Endothelial cell of umbilical vein (primary cell): ENCODE measurements around the gene PBX3. TPM values are rescaled to one million over a fixed set of nuclear protein-coding genes. Genes with fewer than 3 reads are reported as not detected.

ENCODE experiments used
- BruUV-seq: library from RNA; stranded (reverse); fragments of 400-500 nt; replicated peaks from 2 replicates; lab custom pipeline; 2021; lab: Mats Ljungman, UMichigan
- CTCF ChIA-PET: fragments of 300-600, 350-600 bp; sonication (Branson Sonifier 250); formaldehyde crosslinking; loops from one replicate; lab custom pipeline; 2021; ENCODE audit warnings: antibody characterized with exemption, inconsistent platforms; lab: Charles Lee
- POLR2A ChIA-PET: fragments of 300-600, 350-600 bp; sonication (Branson Sonifier 250); formaldehyde crosslinking; loops from one replicate; lab custom pipeline; 2021; ENCODE audit warnings: antibody characterized with exemption, inconsistent platforms; lab: Charles Lee
- DNase-seq: peaks from one replicate; pipeline ENCODE4 v3.0.0-alpha.2; 2011; ENCODE audit warnings: low read depth, low spot score
- FAIRE-seq: peaks from 2 replicates; lab custom pipeline; 2011; peaks lifted over from hg19 to GRCh38; lab: Jason Lieb, UNC
- H2AFZ ChIP-seq: 2 replicates; pipeline ENCODE4 v1.6.0; 2012; ENCODE audit warnings: low read depth, low read length, control low read depth, inconsistent platforms
- H3K27ac ChIP-seq: 2 replicates; pipeline ENCODE4 v1.5.1; 2011; ENCODE audit warnings: low read depth, mild to moderate bottlenecking, control low read depth, low read length, moderate library complexity; ENCODE audit not compliant: insufficient read depth
- H3K27me3 ChIP-seq, 2 experiments: 2 replicates each; pipeline versions ENCODE4 v1.6.0 to v1.6.1; 2011; ENCODE audit warnings: low read length in 2 of 2, mixed read lengths in 1 of 2; ENCODE audit not compliant: control insufficient read depth in 2 of 2, insufficient read depth in 2 of 2
- H3K36me3 ChIP-seq, 2 experiments: 2 replicates in 1 of 2; 3 replicates in 1 of 2; pipeline ENCODE4 v1.5.1; 2011; ENCODE audit warnings: low read length in 2 of 2, mild to moderate bottlenecking in 1 of 2, moderate library complexity in 1 of 2; ENCODE audit not compliant: control insufficient read depth in 2 of 2, insufficient read depth in 2 of 2; ENCODE audit errors: extremely low read depth in 1 of 2
- H3K4me1 ChIP-seq: 3 replicates; pipeline ENCODE4 v1.5.1; 2011; ENCODE audit warnings: mild to moderate bottlenecking, low read length; ENCODE audit not compliant: control insufficient read depth, insufficient read depth; ENCODE audit errors: extremely low read depth
- H3K4me2 ChIP-seq: 2 replicates; pipeline ENCODE4 v1.6.1; 2011; ENCODE audit warnings: low read length, control low read depth, mixed read lengths; ENCODE audit not compliant: insufficient read depth
- H3K4me3 ChIP-seq, 3 experiments: fragments of 200-600 bp in 1 of 3; sonication (generic), shearing (Covaris generic) in 1 of 3; replicated peaks in 1 of 3; 2 replicates each; pipeline ENCODE4 v1.5.1; 2011 to 2016; ENCODE audit warnings: control low read depth in 3 of 3, low read length in 3 of 3, mild to moderate bottlenecking in 2 of 3, inconsistent platforms in 1 of 3, low read depth in 1 of 3, moderate library complexity in 1 of 3; ENCODE audit not compliant: insufficient read depth in 1 of 3
- H3K79me2 ChIP-seq: 2 replicates; pipeline ENCODE4 v1.6.0; 2012; ENCODE audit warnings: low read length, inconsistent platforms; ENCODE audit not compliant: control insufficient read depth, insufficient read depth
- H3K9ac ChIP-seq: replicated peaks from 2 replicates; pipeline ENCODE3; 2011; ENCODE audit warnings: low read length, control low read depth; ENCODE audit not compliant: insufficient read depth; ENCODE audit errors: extremely low read depth
- H3K9me1 ChIP-seq: replicated peaks from 3 replicates; pipeline ENCODE4 v1.6.0; 2011; ENCODE audit warnings: mild to moderate bottlenecking, low read length; ENCODE audit not compliant: control insufficient read depth, insufficient read depth; ENCODE audit errors: extremely low read depth
- H3K9me3 ChIP-seq: replicated peaks from 2 replicates; pipeline ENCODE4 v1.5.1; 2012; ENCODE audit warnings: low read length, inconsistent platforms; ENCODE audit not compliant: control insufficient read depth, insufficient read depth
- H4K20me1 ChIP-seq: replicated peaks from 2 replicates; pipeline ENCODE3; 2011; ENCODE audit warnings: mild to moderate bottlenecking, low read length; ENCODE audit not compliant: control insufficient read depth, insufficient read depth; ENCODE audit errors: extremely low read depth
- EZH2 ChIP-seq: IDR thresholded peaks from 2 replicates; pipeline ENCODE4 v1.6.1; 2012; ENCODE audit warnings: borderline replicate concordance, low read depth, mild to moderate bottlenecking, moderate library complexity, low read length, inconsistent platforms; ENCODE audit not compliant: severe bottlenecking
- JUN ChIP-seq: IDR thresholded peaks from 2 replicates; pipeline ENCODE4 v1.6.1; 2011; ENCODE audit warnings: borderline replicate concordance, low read depth; ENCODE audit not compliant: insufficient read length, insufficient read depth
- MYC ChIP-seq: IDR thresholded peaks from one replicate; pipeline ENCODE4 v1.6.1; 2011; ENCODE audit warnings: mild to moderate bottlenecking, low read depth, low read length
- POLR2A ChIP-seq: IDR thresholded peaks from 2 replicates; pipeline ENCODE4 v1.6.1; 2012; ENCODE audit warnings: low read depth, mild to moderate bottlenecking, control low read depth, low read length
- POLR2AphosphoS5 ChIP-seq: IDR thresholded peaks from 2 replicates; pipeline ENCODE4 v1.6.1; 2012; ENCODE audit warnings: low read depth, mild to moderate bottlenecking, control low read depth, low read length, moderate library complexity; ENCODE audit not compliant: insufficient read depth
- dilution Hi-C: fragments of 300-500 bp; cut with MboI; formaldehyde crosslinking; loops from one replicate; pipeline ENCODE4 v1.15.0; 2019; ENCODE audit warnings: low sequenced_read_pairs; ENCODE audit not compliant: extremely low pct_ligation_motif_present
- intact Hi-C: fragments of 100-400 bp; cut with micrococcal nuclease; formaldehyde crosslinking; loops from one replicate; pipeline ENCODE4 v1.10.0; 2022
- polyA plus RNA-seq, 4 experiments: library from polyadenylated mRNA; depleted of rRNA in 3 of 4; stranded (reverse) in 3 of 4; unstranded in 1 of 4; fragments of >200 nt; gene quantifications; 2 replicates each; pipeline versions ENCODE4 v1.2.1 to v1.2.3, GENCODE V29; 2011 to 2012; ENCODE audit warnings: missing spikeins in 1 of 4
- total RNA-seq: library from RNA; stranded (reverse); gene quantifications from 2 replicates; pipeline ENCODE4 v1.2.3, GENCODE V29; 2021
- TF ChIP-seq, protein P1 (sequence below), 2 donors: IDR thresholded peaks; 1 replicate in 1 of 2; 2 replicates in 1 of 2; pipeline ENCODE4 v1.5.1; 2011; ENCODE audit warnings: low read length in 2 of 2, mild to moderate bottlenecking in 2 of 2, moderate library complexity in 2 of 2, control low read depth in 1 of 2, inconsistent platforms in 1 of 2, low read depth in 1 of 2; ENCODE audit not compliant: insufficient read depth in 1 of 2; ENCODE audit errors: extremely low read depth in 1 of 2
- TF ChIP-seq, protein P2 (sequence below): IDR thresholded peaks from 2 replicates; pipeline ENCODE4 v1.6.1; 2011; ENCODE audit not compliant: insufficient read depth, insufficient read length

PBX3 gene
- total and polyA plus RNA-seq, 2 donors (not counting 3 experiments of a cell fraction or from before 2014, with no cell fraction given), result 18.8 to 42.0 TPM

DNA sequence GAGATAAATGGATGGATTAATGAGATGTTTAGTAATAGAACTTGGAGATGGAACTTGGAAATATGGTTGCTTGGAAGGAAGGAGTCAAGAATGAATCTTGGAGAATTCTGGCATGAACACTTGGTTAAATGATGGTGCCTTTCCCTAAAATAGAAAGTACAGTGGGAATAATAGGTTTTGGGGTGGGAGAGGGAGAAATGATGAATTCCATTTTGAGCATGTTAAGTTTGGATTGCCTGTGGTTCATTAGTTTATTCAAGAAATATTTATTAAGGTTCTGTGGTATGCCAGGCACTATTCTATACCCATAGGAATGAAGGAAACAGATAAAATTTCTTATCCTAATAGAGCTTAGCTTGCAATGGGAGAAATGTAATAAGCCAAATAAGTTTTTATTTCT is 58.4 kb downstream of the PBX3 start:
- BruUV-seq, result no TSS peak
- no peak overlapping the region for H3K4me2 ChIP-seq
- peaks cover 2% of the 10 kb centered on the region for H3K79me2 ChIP-seq
- TF ChIP-seq, protein P1, sequence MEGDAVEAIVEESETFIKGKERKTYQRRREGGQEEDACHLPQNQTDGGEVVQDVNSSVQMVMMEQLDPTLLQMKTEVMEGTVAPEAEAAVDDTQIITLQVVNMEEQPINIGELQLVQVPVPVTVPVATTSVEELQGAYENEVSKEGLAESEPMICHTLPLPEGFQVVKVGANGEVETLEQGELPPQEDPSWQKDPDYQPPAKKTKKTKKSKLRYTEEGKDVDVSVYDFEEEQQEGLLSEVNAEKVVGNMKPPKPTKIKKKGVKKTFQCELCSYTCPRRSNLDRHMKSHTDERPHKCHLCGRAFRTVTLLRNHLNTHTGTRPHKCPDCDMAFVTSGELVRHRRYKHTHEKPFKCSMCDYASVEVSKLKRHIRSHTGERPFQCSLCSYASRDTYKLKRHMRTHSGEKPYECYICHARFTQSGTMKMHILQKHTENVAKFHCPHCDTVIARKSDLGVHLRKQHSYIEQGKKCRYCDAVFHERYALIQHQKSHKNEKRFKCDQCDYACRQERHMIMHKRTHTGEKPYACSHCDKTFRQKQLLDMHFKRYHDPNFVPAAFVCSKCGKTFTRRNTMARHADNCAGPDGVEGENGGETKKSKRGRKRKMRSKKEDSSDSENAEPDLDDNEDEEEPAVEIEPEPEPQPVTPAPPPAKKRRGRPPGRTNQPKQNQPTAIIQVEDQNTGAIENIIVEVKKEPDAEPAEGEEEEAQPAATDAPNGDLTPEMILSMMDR (IDR thresholded peaks at IDR 0.05; ENCODE audit: extremely low read depth in 1 of 2, insufficient read depth in 1 of 2, low read depth in 1 of 2, low read length in 2 of 2), result no peak
- TF ChIP-seq, protein P2, sequence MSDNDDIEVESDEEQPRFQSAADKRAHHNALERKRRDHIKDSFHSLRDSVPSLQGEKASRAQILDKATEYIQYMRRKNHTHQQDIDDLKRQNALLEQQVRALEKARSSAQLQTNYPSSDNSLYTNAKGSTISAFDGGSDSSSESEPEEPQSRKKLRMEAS, result no peak
- TF ChIP-seq POLR2AphosphoS5 (no peak), MYC (no peak), EZH2 (no peak), POLR2A (no peak), JUN (no peak)
- no peak overlapping the region for H2AFZ ChIP-seq
- H3K4me1 ChIP-seq, result no peaks in the 10 kb centered on the region
- no peaks in the 10 kb centered on the region for H4K20me1 ChIP-seq
- H3K27ac ChIP-seq, result no peak overlapping the region
- dilution Hi-C loops (no loop called here), intact Hi-C loops (no loop called here)
- ChIA-PET CTCF (no interaction called here), POLR2A (no interaction called here)
- no peaks in the 10 kb centered on the region for H3K9me1 ChIP-seq
- DNase-seq (no peak), FAIRE-seq (no peak)
- H3K9ac ChIP-seq, result no peak overlapping the region
- H3K9me3 ChIP-seq, result no peaks in the 10 kb centered on the region
- no peaks in the 10 kb centered on the region for H3K36me3 ChIP-seq
- H3K4me3 ChIP-seq, result no peak overlapping the region
- H3K27me3 ChIP-seq, result no peaks in the 10 kb centered on the region
